HG02938 (cell line): Measurements from ENCODE around the gene GALC.

Experiments used
- ATAC-seq: cut with Tn5 transposase; IDR thresholded peaks from one replicate; pipeline ENCODE4 v1.9.1; 2021; ENCODE audit warnings: mild to moderate bottlenecking, moderate library complexity; ENCODE audit not compliant: unreplicated experiment

The GALC gene

DNA sequence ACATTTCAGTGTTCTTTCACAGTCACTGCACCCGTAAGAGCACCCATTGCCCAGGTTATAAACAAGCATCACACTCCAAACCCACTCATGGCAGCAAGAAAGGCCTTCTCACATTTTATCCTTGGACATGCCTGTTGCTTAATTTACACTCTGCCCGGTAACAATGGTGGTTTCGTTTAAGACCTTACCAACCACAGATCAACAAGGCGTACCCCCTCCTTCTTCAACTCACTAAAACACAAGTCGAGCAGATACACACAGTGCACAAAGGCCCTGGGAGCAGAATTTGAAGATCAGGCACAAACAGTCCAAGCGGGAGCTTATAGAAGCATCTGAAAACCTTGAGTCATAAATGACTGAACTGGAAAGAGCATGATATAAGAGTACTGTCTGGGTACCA lies 98.1 kb downstream of the GALC start:
- ATAC-seq, result no peak

DNA sequence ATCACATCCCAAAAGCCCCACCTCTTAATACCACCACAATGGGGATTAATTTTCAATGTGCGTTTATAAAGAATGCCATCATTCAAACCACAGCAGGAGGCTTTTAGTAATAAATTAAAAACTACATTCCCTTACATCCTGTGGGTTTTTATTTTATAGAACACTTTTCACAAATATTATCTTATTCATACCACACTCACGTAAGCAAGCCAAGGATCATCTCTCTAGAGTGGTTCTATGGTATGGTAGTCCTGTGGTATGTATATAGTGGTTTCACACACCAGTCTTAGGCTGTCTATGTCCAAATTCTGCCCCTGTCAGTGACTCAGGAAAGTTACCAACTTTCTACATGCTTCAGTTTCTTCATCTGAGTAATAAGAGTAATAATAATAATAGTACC lies 100.2 kb downstream of the GALC start:
- ATAC-seq, result no peak

DNA sequence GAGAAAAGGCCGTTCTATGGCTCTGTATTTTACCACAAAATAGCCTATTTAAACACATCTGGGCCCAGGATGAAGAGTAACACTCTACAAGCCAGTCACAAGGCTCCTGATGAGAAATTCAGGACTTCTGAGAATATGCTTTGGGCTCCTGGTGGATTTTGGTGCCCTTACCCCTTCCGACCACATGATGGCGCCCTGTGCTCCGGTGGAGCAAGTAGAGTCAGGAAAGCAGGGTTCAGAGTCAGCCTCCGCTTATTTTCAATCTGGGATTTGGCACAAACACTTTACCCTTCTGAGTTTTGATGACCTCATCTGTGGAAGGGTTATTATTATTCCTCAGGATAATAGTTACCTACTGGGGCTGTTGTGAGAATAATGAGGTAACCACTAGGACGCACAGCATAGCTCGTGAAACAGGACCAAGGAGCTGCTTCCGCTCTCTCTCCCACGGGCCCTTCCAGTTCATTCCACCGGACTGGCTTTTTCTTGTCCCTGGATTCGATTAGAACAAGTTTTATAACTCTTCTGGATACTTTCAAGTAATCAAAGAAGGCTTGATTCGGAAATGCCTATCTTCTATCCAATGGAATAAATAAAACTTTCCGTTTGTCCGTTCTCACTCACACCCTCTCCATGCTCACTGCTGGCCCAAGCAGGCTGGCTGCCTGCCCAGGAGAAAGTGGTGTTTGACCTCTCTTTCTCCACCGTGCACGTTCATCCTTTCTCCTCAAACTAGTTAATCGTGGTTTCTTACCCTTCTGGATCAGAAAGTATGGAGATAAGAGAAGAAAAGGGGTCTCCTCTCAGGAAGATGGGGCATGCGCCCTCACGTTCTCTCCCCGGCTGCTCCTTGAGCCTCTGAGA lies 104.6 kb downstream of the GALC start:
- ATAC-seq, result no peak

DNA sequence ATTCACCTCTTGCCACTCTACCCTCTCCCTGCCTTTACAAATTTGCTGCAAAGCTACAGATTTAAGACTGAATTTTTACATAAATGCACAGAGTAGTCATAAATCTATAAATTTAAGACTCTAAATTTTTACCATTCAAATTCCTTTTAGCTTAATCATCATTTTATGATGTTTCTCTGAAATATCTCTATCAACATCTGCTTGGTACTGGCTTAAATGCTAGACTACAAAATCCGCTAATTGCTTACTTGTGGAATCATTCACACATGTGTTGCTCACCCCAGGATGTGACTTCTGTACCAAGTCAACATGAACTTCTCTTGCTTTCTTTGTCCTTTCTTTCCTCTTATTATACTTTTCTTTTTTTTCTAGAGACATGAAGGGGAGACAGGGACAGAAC lies 109.2 kb downstream of the GALC start:
- no peak for ATAC-seq
